ENCODE results near the gene PLA2G12A. TPM values are rescaled to one million over a fixed set of nuclear protein-coding genes. Genes with fewer than 3 reads are reported as not detected.

The PLA2G12A gene
- total and polyA plus RNA-seq, 2 donors from 2014 or later, result 42.0 to 54.0 TPM

DNA sequence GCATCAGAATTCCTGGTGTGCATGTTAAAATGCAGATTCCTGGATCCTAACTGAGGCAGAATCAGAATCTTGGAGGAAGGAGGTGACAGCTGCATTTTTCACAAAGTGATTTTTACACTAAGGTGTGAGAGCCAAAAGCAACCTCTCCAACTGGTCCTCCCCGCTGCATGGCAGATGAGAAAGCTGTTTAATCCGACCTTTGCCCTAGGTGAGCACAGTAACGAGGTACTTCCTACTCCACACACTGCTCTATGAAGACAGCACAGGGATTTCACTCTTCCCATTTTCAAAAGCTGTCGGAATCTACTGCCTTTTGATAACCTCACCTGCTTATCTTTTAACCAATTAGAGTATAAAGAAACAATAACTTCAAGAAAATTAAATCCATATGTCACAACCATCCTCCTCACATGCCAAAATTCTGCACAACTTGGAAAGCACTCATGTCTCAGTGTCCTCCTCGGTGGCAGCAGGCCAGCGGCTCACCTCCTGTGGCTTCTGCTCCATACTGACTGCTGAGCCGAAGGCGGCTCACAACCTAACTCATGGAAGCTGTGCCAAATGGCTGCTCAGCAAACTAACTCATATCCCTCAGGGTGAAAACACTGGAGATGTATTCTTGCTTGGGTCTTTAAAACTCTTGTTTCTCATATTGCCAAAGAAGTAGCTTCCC, 30.2 kb downstream of the PLA2G12A start:
- FAIRE-seq (no peak), DNase-seq (no peak)
- Histone ChIP-seq H3K36me3 (ENCODE audit: control insufficient read depth in 2 of 3, insufficient read depth in 3 of 3, low read length in 3 of 3) (peaks cover 0 to 3% (median 0%) of the 10 kb centered on the region in 3 donors), H3K9me3 (ENCODE audit: control insufficient read depth in 2 of 3, insufficient read depth in 1 of 3, low read length in 3 of 3) (no peaks in the 10 kb centered on the region), H3K27me3 (ENCODE audit: control insufficient read depth, insufficient read depth, low read length) (no peaks in the 10 kb centered on the region), H3K27ac (ENCODE audit: low read depth in 2 of 2, low read length in 2 of 2) (no peak overlapping the region), H3K9ac (ENCODE audit: low read length in 3 of 3) (no peak overlapping the region), H3K4me1 (ENCODE audit: control insufficient read depth in 2 of 3, insufficient read depth in 2 of 3, low read depth in 1 of 3, low read length in 3 of 3) (peaks cover 0 to 14% (median 8%) of the 10 kb centered on the region in 3 donors), H3K4me3 (ENCODE audit: low read length in 3 of 3) (no peak overlapping the region)
- TF ChIP-seq, protein P1, sequence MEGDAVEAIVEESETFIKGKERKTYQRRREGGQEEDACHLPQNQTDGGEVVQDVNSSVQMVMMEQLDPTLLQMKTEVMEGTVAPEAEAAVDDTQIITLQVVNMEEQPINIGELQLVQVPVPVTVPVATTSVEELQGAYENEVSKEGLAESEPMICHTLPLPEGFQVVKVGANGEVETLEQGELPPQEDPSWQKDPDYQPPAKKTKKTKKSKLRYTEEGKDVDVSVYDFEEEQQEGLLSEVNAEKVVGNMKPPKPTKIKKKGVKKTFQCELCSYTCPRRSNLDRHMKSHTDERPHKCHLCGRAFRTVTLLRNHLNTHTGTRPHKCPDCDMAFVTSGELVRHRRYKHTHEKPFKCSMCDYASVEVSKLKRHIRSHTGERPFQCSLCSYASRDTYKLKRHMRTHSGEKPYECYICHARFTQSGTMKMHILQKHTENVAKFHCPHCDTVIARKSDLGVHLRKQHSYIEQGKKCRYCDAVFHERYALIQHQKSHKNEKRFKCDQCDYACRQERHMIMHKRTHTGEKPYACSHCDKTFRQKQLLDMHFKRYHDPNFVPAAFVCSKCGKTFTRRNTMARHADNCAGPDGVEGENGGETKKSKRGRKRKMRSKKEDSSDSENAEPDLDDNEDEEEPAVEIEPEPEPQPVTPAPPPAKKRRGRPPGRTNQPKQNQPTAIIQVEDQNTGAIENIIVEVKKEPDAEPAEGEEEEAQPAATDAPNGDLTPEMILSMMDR (IDR thresholded peaks at IDR 0.05; ENCODE audit: borderline replicate concordance, extremely low read depth, insufficient read depth), result no peak
- intact Hi-C loops (cut with DNase I), result loop anchor here (10.0 kb wide), 1 partner anchor 105 kb away; the partner anchor contains the start of gene CFI

DNA sequence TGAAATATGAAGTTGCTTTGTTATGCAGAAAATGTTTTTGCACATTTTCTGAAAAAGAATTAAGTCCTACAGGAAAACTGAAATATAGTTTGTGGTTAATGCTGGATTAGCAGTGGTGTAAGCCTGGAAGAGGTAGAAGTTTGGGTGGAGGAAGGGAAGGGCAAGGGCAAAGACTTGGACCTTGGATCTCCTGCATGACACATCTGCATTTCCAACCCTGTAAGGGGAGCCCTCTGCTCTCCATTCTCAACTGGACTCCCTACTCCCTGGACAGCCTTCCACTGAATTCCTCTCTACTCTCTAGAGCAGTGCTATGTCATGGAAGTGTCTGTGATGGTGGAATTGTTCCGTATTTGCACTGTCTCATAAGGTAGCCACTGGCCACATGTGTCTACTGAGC, 31.2 kb downstream of the PLA2G12A start:
- intact Hi-C loops (cut with DNase I), result no loop called here
- Histone ChIP-seq H3K9me3 (ENCODE audit: control insufficient read depth in 2 of 3, insufficient read depth in 1 of 3, low read length in 3 of 3) (no peaks in the 10 kb centered on the region), H3K9ac (ENCODE audit: low read length in 3 of 3) (no peak overlapping the region), H3K4me3 (ENCODE audit: low read length in 3 of 3) (no peak overlapping the region), H3K27ac (ENCODE audit: low read depth in 2 of 2, low read length in 2 of 2) (no peak overlapping the region), H3K27me3 (ENCODE audit: control insufficient read depth, insufficient read depth, low read length) (no peaks in the 10 kb centered on the region), H3K4me1 (ENCODE audit: control insufficient read depth in 2 of 3, insufficient read depth in 2 of 3, low read depth in 1 of 3, low read length in 3 of 3) (peaks cover 0 to 10% (median 5%) of the 10 kb centered on the region in 3 donors), H3K36me3 (ENCODE audit: control insufficient read depth in 2 of 3, insufficient read depth in 3 of 3, low read length in 3 of 3) (peaks cover 0 to 10% (median 0%) of the 10 kb centered on the region in 3 donors)
- DNase-seq, result no peak
- TF ChIP-seq, protein P1 (IDR thresholded peaks at IDR 0.05; ENCODE audit: borderline replicate concordance, extremely low read depth, insufficient read depth), result no peak
- FAIRE-seq, result no peak

DNA sequence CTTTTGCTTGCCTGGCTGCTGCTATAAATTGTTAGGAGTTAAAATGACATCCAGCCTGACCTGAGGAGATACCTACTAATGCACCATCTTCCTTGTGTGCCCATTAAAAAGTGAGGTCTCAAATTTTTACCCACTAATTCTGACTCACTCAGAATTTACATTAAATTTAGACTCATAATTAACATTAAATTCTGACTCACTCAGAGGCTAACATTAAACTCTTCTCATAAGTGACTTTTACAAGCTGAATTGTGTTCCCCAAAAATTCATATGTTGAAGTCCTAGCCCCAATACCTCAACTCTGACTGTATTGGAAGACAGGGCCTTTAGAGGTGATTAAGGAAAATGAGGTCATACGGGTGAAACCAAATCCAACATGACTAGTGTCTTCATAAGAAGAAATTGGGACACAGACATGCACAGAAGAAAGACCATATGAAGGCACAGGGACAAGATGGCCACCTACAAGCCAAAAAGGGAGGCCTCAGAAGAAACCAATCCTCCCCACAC, 38.4 kb downstream of the PLA2G12A start:
- no peaks in the 10 kb centered on the region for H3K27me3 ChIP-seq (ENCODE audit: control insufficient read depth, insufficient read depth, low read length)
- H3K27ac ChIP-seq (ENCODE audit: low read depth in 2 of 2, low read length in 2 of 2), result no peak overlapping the region
- no peaks in the 10 kb centered on the region for H3K9me3 ChIP-seq (ENCODE audit: control insufficient read depth in 2 of 3, insufficient read depth in 1 of 3, low read length in 3 of 3)
- FAIRE-seq (no peak), DNase-seq (no peak)
- H3K4me1 ChIP-seq (ENCODE audit: control insufficient read depth in 2 of 3, insufficient read depth in 2 of 3, low read depth in 1 of 3, low read length in 3 of 3), result no peaks in the 10 kb centered on the region
- intact Hi-C loops (cut with DNase I), result no loop called here
- no peak overlapping the region for H3K4me3 ChIP-seq (ENCODE audit: low read length in 3 of 3)
- H3K9ac ChIP-seq (ENCODE audit: low read length in 3 of 3), result no peak overlapping the region
- H3K36me3 ChIP-seq (ENCODE audit: control insufficient read depth in 2 of 3, insufficient read depth in 3 of 3, low read length in 3 of 3), result peaks cover 7 to 11% (median 7%) of the 10 kb centered on the region in 3 donors
- TF ChIP-seq, protein P1 (IDR thresholded peaks at IDR 0.05; ENCODE audit: borderline replicate concordance, extremely low read depth, insufficient read depth), result no peak

All from kidney (tissue), 14 donors.